PC-3 (cell line): ENCODE data around the gene TNKS2. TPM values are rescaled to one million over a fixed set of nuclear protein-coding genes. Genes with fewer than 3 reads are reported as not detected.

Experiments
- ATAC-seq: fragments of 200-7000 bp; cut with Tn5 transposase; 2 replicates; pipeline ENCODE4 v1.9.1; 2020; ENCODE audit warnings: mild to moderate bottlenecking, moderate library complexity
- BruUV-seq: library from RNA; stranded (reverse); fragments of 400-500 nt; replicated peaks from 2 replicates; lab custom pipeline; 2021; lab: Mats Ljungman, UMichigan
- CTCF ChIA-PET: fragments of 300-600 bp; sonication (Branson Sonifier 250); formaldehyde crosslinking; loops from one replicate; lab custom pipeline; 2022; ENCODE audit warnings: antibody characterized with exemption; lab: Charles Lee
- POLR2A ChIA-PET: fragments of 300-600 bp; sonication (Branson Sonifier 250); formaldehyde crosslinking; loops from one replicate; lab custom pipeline; 2022; ENCODE audit warnings: antibody characterized with exemption; ENCODE audit not compliant: unreplicated experiment; lab: Charles Lee
- DNase-seq: peaks from one replicate; pipeline ENCODE4 v3.0.0-alpha.2; 2015
- H2AFZ ChIP-seq: fragments of 300-600 bp; sonication (generic); 2 replicates; pipeline ENCODE4 v1.6.0; 2016; ENCODE audit warnings: antibody characterized with exemption, low read length
- H3F3A ChIP-seq: fragments of 300-600 bp; sonication (generic); one replicate; pipeline ENCODE4 v1.6.0; 2017; ENCODE audit warnings: antibody characterized with exemption, low read length, control low read depth, mild to moderate bottlenecking; ENCODE audit not compliant: unreplicated experiment
- H3K27ac ChIP-seq: fragments of 300-600 bp; sonication (generic); 2 replicates; pipeline ENCODE4 v1.5.1; 2016; ENCODE audit warnings: mild to moderate bottlenecking, low read length
- H3K27me3 ChIP-seq: fragments of 300-600 bp; sonication (generic); 2 replicates; pipeline ENCODE4 v1.6.1; 2016; ENCODE audit warnings: low read length, mixed read lengths
- H3K36me3 ChIP-seq: fragments of 300-600 bp; sonication (generic); 2 replicates; pipeline ENCODE4 v1.6.1; 2016; ENCODE audit warnings: low read depth, mixed run types, low read length, mixed read lengths
- H3K4me1 ChIP-seq: fragments of 300-600 bp; sonication (generic); 2 replicates; pipeline ENCODE4 v1.5.1; 2016; ENCODE audit warnings: low read length; ENCODE audit not compliant: insufficient read depth
- H3K4me2 ChIP-seq: fragments of 300-600 bp; sonication (generic); 2 replicates; pipeline ENCODE4 v1.6.0; 2016; ENCODE audit warnings: low read length
- H3K4me3 ChIP-seq: fragments of 300-600 bp; sonication (generic); 2 replicates; pipeline ENCODE4 v1.5.1; 2016; ENCODE audit warnings: mild to moderate bottlenecking, low read length, mixed read lengths
- H3K79me2 ChIP-seq: fragments of 300-600 bp; sonication (generic); 2 replicates; pipeline ENCODE4 v1.6.1; 2017; ENCODE audit warnings: low read length, mixed read lengths
- H3K9ac ChIP-seq: fragments of 300-600 bp; sonication (generic); 2 replicates; pipeline ENCODE4 v1.6.0; 2016; ENCODE audit warnings: mild to moderate bottlenecking, low read length
- H3K9me2 ChIP-seq: fragments of 300-600 bp; sonication (generic); replicated peaks from 2 replicates; pipeline ENCODE4 v1.6.1; 2016; ENCODE audit warnings: mixed run types, low read length, mixed read lengths
- H3K9me3 ChIP-seq: fragments of 300-600 bp; sonication (generic); 2 replicates; pipeline ENCODE4 v1.6.1; 2016; ENCODE audit warnings: low read length, mixed read lengths
- H4K20me1 ChIP-seq: fragments of 300-600 bp; sonication (generic); 2 replicates; pipeline ENCODE4 v1.6.1; 2016; ENCODE audit warnings: low read length, mixed read lengths
- EZH2 ChIP-seq: fragments of 300-600 bp; sonication (generic); IDR thresholded peaks from one replicate; pipeline ENCODE4 v1.6.1; 2017; ENCODE audit warnings: antibody characterized with exemption, mild to moderate bottlenecking, low read length; ENCODE audit not compliant: unreplicated experiment
- EZH2phosphoT487 ChIP-seq: fragments of 300-600 bp; sonication (generic); IDR thresholded peaks from 2 replicates; pipeline ENCODE4 v1.6.1; 2018; ENCODE audit warnings: mild to moderate bottlenecking, antibody characterized with exemption, low read length, borderline replicate concordance
- intact Hi-C: fragments of 100-400 bp; cut with micrococcal nuclease; formaldehyde crosslinking; loops from 2 replicates; pipeline ENCODE4 v1.9.0; 2023
- total RNA-seq: library from RNA; depleted of rRNA; stranded (reverse); fragments of >200 nt; gene quantifications from 2 replicates; pipeline ENCODE4 v1.2.3, GENCODE V29; 2014
- TF ChIP-seq, protein P1 (sequence below): fragments of 300-600 bp; sonication (generic); conservative IDR thresholded peaks from 2 replicates; pipeline ENCODE4 v1.5.1; 2017; ENCODE audit warnings: antibody characterized with exemption, low read depth, mild to moderate bottlenecking, low read length

The TNKS2 gene
- total RNA-seq, 1 experiment from 2014 or later, result 14.5 TPM

DNA sequence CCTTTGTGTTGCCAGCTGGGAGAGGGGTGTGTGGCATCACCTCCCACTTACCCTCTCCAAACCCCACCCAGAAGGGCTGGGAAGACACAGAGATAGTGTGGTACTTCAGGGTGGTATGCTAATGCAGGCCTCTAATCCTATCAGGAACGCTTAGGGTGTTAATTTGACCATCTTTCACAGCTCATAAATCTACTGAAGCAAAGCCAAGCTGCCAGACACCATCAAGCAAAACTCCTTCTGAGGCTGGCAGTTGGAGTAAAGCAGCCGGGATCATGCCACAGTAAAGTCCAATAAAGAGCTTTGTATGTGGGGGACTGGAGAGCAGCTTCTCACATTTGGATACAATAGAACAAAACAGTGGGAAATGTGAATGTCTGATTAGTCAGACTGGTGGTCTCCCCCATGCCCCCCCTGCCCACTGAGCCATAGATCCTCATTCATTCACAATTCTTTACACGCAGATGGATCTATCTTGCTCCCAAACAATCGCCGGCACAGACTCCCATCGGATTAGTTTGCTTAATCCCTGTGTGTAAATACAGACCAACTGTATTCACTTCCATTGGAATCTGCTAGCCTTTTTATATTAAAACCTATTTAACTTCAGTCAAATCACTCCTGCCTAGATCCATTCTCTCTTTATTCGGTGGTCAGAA lies 81.4 kb downstream of the TNKS2 start:
- no peaks in the 10 kb centered on the region for H4K20me1 ChIP-seq
- ChIA-PET CTCF (no interaction called here), POLR2A (no interaction called here)
- TF ChIP-seq EZH2, result no peak
- TF ChIP-seq, protein P1, sequence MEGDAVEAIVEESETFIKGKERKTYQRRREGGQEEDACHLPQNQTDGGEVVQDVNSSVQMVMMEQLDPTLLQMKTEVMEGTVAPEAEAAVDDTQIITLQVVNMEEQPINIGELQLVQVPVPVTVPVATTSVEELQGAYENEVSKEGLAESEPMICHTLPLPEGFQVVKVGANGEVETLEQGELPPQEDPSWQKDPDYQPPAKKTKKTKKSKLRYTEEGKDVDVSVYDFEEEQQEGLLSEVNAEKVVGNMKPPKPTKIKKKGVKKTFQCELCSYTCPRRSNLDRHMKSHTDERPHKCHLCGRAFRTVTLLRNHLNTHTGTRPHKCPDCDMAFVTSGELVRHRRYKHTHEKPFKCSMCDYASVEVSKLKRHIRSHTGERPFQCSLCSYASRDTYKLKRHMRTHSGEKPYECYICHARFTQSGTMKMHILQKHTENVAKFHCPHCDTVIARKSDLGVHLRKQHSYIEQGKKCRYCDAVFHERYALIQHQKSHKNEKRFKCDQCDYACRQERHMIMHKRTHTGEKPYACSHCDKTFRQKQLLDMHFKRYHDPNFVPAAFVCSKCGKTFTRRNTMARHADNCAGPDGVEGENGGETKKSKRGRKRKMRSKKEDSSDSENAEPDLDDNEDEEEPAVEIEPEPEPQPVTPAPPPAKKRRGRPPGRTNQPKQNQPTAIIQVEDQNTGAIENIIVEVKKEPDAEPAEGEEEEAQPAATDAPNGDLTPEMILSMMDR, result no peak
- no peak for TF ChIP-seq EZH2phosphoT487
- no peaks in the 10 kb centered on the region for H3K27me3 ChIP-seq
- no peak overlapping the region for H3K27ac ChIP-seq
- H3K4me3 ChIP-seq, result no peak overlapping the region
- 0 out of 2 replicates have a peak overlapping the region, but pooled peaks have one; percentile 1 for H3K4me2 ChIP-seq
- DNase-seq, result no peak
- H3K9ac ChIP-seq, result no peak overlapping the region
- intact Hi-C loops, result no loop called here
- no peaks in the 10 kb centered on the region for H3F3A ChIP-seq
- ATAC-seq, result no peak
- H3K9me3 ChIP-seq, result no peaks in the 10 kb centered on the region
- H3K36me3 ChIP-seq, result no peaks in the 10 kb centered on the region
- peaks cover 8% of the 10 kb centered on the region; the same call in 1 of the 2 replicates for H3K4me1 ChIP-seq
- no peaks in the 10 kb centered on the region for H3K9me2 ChIP-seq
- no peak overlapping the region for H2AFZ ChIP-seq
- H3K79me2 ChIP-seq, result no peaks in the 10 kb centered on the region
- BruUV-seq, result no TSS peak

DNA sequence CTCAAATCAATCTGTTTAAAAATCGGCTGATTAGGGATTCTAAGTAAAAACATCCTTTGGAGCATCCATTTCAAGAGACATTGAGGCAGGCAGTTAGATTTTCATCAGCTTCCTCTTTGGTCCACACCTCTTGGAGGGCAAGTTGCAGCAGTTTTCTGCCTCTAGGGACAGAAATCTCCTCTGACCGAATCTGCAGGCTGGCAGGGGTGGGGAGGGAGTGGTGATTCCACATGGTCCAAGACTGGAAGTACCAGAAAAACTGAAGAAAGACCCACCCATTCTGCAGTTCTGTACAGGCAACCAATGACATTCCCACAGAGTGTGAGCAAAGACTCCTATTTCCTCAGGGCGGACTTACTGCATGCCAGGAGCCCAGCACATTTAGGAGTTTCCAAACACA lies 82.1 kb downstream of the TNKS2 start:
- H3K4me2 ChIP-seq, result peak overlapping the region; percentile 13; the same call in 1 of the 2 replicates
- no peak overlapping the region for H3K9ac ChIP-seq
- H3K4me3 ChIP-seq, result no peak overlapping the region
- TF ChIP-seq, protein P1, result no peak
- TF ChIP-seq EZH2 (no peak), EZH2phosphoT487 (no peak)
- peaks cover 8% of the 10 kb centered on the region; the same call in 1 of the 2 replicates for H3K4me1 ChIP-seq
- no peaks in the 10 kb centered on the region for H3K27me3 ChIP-seq
- no peaks in the 10 kb centered on the region for H3K36me3 ChIP-seq
- POLR2A ChIA-PET, result no interaction called here
- intact Hi-C loops, result no loop called here
- no peaks in the 10 kb centered on the region for H3K9me3 ChIP-seq
- H3F3A ChIP-seq, result no peaks in the 10 kb centered on the region
- no peaks in the 10 kb centered on the region for H3K79me2 ChIP-seq
- no TSS peak for BruUV-seq
- no peaks in the 10 kb centered on the region for H4K20me1 ChIP-seq
- H2AFZ ChIP-seq, result no peak overlapping the region
- H3K9me2 ChIP-seq, result no peaks in the 10 kb centered on the region
- ATAC-seq (peak; percentile 71), DNase-seq (peak; percentile 70)
- CTCF ChIA-PET, result no interaction called here
- no peak overlapping the region for H3K27ac ChIP-seq
